ENCODE data around the gene ZNF140. TPM values are rescaled to one million over a fixed set of nuclear protein-coding genes. Genes with fewer than 3 reads are reported as not detected.

The ZNF140 gene
- 10 to 100 TPM; 13.0 to 22.3 (median 15.6) TPM for total RNA-seq

DNA sequence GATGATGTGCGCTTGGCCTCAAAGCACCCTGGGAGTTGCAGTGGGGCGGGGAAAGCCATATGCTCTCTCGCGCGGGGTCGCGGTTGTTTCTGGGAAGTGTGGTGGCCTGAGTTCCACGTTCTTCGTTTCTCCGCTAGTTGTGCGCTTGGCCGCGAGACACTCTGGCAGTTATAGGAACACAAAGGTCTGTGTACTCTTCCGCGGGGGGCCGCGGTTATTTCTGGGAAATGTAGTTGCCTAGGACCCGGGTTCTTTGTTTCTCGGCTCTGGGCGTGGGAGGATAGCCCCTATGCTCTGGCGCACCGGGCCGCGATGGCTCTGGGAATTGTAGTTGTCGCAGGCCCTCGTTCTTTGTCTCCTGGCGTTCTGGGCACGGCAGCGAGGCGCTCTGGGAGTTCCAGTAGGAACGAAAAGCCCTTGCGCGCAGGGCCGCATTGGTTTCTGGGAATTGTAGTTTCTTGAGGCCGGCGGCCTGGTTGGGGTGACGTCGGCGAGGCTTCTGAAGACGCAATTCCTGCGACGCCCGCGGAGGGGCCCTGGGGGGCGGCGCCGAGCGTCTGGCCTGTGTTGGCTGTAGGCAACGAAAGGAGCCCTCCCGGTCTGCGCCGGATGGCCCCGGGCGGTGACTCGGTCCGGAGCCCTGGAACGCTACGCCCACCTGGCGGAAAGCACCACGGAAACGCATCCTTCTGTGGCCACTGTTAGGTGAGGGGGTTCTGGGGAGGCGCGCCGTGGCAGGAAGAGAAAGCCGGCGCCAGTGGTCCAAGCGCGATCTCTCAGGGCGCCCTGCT lies at the start of gene ZNF140:
ZNF140 (plus strand) TSS at position 556 of the 791 bp plus-strand sequence. CDS start 398 bp downstream, outside the sequence.
- peak; percentile 93 to 98 (median 96) for DNase-seq
- H3K4me3 ChIP-seq, result peak within 1 kb of the TSS; percentile 66 to 94 (median 72)
- no peaks in the 10 kb centered on the region for H3K27me3 ChIP-seq
- H3K36me3 ChIP-seq, result peaks cover 0 to 40% (median 1%) of the 10 kb centered on the region in 3 donors
- peaks cover 0 to 4% (median 3%) of the 10 kb centered on the region in 4 donors for H3K4me1 ChIP-seq
- peaks cover 0 to 80% (median 26%) of the 10 kb centered on the region in 4 donors for H3K9me3 ChIP-seq
- H3K27ac ChIP-seq, result peak within 1 kb of the TSS; percentile 92 to 99 (median 96)
- TF ChIP-seq, protein P1, sequence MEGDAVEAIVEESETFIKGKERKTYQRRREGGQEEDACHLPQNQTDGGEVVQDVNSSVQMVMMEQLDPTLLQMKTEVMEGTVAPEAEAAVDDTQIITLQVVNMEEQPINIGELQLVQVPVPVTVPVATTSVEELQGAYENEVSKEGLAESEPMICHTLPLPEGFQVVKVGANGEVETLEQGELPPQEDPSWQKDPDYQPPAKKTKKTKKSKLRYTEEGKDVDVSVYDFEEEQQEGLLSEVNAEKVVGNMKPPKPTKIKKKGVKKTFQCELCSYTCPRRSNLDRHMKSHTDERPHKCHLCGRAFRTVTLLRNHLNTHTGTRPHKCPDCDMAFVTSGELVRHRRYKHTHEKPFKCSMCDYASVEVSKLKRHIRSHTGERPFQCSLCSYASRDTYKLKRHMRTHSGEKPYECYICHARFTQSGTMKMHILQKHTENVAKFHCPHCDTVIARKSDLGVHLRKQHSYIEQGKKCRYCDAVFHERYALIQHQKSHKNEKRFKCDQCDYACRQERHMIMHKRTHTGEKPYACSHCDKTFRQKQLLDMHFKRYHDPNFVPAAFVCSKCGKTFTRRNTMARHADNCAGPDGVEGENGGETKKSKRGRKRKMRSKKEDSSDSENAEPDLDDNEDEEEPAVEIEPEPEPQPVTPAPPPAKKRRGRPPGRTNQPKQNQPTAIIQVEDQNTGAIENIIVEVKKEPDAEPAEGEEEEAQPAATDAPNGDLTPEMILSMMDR (IDR thresholded peaks at IDR 0.05), result peak; percentile 17 to 52 (median 40)
- peak; percentile 32 to 41 for TF ChIP-seq POLR2A (IDR thresholded peaks at IDR 0.05)

DNA sequence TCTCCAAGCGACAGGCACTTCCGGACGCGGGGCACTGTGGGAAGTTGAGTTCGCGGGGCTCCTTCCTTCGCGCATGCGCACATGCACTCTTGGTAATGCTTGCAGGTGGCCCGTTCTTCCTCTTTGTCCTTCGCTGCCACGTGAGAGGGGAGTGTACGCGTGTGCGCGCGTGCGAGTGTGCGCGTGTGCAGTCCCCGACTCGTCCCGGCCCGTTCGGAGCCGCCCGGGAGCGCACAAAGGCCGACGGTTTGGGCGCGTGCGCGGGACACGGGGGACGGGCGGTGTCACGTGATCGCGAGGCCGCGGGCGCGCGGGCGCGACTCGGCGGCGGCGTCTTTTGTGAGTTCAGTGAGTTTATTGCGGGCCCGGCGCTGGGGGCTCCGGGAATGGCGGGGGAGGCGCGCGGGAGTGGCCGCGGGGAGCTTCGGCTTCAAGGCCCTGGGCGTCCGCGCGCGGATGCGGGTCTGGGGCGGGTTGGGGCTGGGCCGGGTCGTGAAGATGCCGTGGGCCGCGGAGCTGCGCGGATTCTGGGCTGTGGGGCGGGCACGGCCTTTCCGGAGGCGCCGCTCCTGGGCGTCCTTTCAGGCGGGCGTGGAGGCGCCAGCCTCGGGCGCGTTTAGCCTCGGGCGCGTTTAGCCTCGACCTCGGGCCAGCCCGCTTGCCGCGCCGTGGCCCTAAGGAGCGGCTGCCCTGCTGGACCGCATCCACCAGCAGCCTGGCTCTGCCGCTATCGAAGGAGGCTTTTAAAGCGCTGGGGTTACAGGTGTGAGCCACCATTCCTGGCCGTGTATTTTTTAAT lies 43.3 kb upstream of the ZNF140 start, which contains the start of gene ZNF84:
ZNF84 (plus strand) TSS at position 303 of the 799 bp plus-strand sequence. CDS start 3,959 bp downstream, outside the sequence.
- H3K9me3 ChIP-seq, result peaks cover 0 to 47% (median 4%) of the 10 kb centered on the region in 4 donors
- peaks cover 0 to 24% (median 5%) of the 10 kb centered on the region in 3 donors for H3K36me3 ChIP-seq
- H3K4me1 ChIP-seq, result peaks cover 0 to 7% (median 2%) of the 10 kb centered on the region in 4 donors
- peak within 1 kb of the TSS; percentile 95 to 97 (median 96) for H3K27ac ChIP-seq
- peak within 1 kb of the TSS; percentile 69 to 78 (median 72) for H3K4me3 ChIP-seq
- peak; percentile 94 to 98 (median 97) for DNase-seq
- peak; percentile 20 to 36 for TF ChIP-seq POLR2A (IDR thresholded peaks at IDR 0.05)
- TF ChIP-seq, protein P1 (IDR thresholded peaks at IDR 0.05), result no peak
- no peaks in the 10 kb centered on the region for H3K27me3 ChIP-seq

DNA sequence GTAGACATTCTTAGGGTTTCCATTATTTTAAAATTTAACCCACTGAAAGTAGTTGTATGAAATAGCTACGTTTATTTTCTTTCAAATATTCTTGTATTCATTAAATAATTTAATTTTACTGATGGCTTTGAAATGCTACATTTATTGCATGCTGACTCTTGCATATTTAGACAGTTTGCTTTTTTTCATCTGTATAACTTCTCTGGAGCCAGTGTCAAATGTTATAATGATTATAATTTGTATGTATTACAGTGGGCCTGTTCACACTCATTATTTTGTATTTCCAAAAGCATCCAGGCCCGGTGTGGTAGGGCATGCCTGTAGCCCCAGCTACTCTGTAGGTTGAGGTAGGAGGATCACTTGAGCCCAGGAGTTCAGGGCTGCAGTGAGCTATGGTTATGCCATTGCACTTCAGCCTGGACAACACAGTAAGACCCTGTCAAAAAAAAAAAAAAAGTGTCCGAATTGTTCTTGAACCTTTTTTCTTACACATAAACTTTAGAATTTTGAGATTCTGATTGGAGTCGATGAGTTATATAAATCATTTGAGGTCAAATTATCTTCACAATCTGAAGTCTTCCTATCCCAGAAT lies 42.5 kb upstream of the ZNF140 start:
- Histone ChIP-seq H3K4me1 (peaks cover 0 to 7% (median 2%) of the 10 kb centered on the region in 4 donors), H3K36me3 (peaks cover 0 to 32% (median 5%) of the 10 kb centered on the region in 3 donors), H3K9me3 (peaks cover 0 to 53% (median 6%) of the 10 kb centered on the region in 4 donors), H3K4me3 (peak overlapping the region; percentile 69 to 78 (median 72)), H3K27ac (peak overlapping the region; percentile 95 to 97 (median 96)), H3K27me3 (no peaks in the 10 kb centered on the region)
- no peak for TF ChIP-seq POLR2A (IDR thresholded peaks at IDR 0.05)
- TF ChIP-seq, protein P1 (IDR thresholded peaks at IDR 0.05), result no peak
- no peak for DNase-seq

DNA sequence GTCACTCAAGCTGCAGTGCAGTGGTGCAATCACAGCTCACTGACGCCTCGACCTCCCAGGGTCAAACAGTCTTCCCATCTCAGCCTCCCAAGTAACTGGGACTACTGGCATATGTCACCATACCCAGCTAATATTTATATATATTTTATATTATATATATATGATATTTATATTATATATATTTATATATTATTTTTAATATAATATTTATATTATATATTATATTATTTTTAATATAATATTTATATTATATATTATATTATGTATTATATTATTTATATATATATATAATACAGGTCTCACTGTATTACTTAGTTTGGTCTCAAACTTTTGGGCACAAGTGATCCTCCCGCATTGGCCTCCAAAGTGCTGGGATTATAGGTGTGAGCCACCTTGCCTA lies 34.0 kb upstream of the ZNF140 start:
- Histone ChIP-seq H3K4me1 (no peaks in the 10 kb centered on the region), H3K27ac (no peak overlapping the region), H3K9me3 (peaks cover 0 to 97% (median 38%) of the 10 kb centered on the region in 4 donors), H3K27me3 (no peaks in the 10 kb centered on the region), H3K4me3 (no peak overlapping the region), H3K36me3 (peaks cover 7 to 98% (median 30%) of the 10 kb centered on the region in 3 donors)
- TF ChIP-seq, protein P1 (IDR thresholded peaks at IDR 0.05), result no peak
- TF ChIP-seq POLR2A (IDR thresholded peaks at IDR 0.05), result no peak
- no peak for DNase-seq

DNA sequence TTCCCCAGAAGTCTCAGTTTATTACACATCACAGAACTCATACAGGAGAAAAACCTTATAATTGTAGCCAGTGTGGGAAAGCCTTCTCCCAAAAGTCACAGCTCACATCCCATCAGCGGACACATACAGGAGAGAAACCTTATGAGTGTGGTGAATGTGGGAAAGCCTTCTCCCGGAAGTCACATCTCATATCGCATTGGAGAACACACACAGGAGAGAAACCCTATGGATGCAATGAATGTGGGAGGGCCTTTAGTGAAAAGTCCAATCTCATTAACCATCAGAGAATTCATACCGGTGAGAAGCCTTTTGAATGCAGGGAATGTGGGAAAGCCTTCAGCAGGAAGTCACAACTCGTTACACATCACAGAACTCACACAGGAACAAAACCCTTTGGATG lies 23.3 kb upstream of the ZNF140 start:
- DNase-seq, result no peak
- Histone ChIP-seq H3K27ac (no peak overlapping the region), H3K36me3 (peaks cover 0 to 49% (median 0%) of the 10 kb centered on the region in 3 donors), H3K27me3 (no peaks in the 10 kb centered on the region), H3K4me3 (no peak overlapping the region), H3K4me1 (no peaks in the 10 kb centered on the region), H3K9me3 (peaks cover 6 to 97% (median 46%) of the 10 kb centered on the region in 4 donors)
- no peak for TF ChIP-seq POLR2A (IDR thresholded peaks at IDR 0.05)
- TF ChIP-seq, protein P1 (IDR thresholded peaks at IDR 0.05), result no peak
